GM12878 (cell line): ENCODE results near the gene PRUNE1. TPM values are rescaled to one million over a fixed set of nuclear protein-coding genes. Genes with fewer than 3 reads are reported as not detected.

Experiments used
- ATAC-seq: fragments of 200-7000 bp; cut with Tn5 transposase; 3 replicates; pipeline ENCODE4 v1.9.1; 2020; ENCODE audit warnings: mild to moderate bottlenecking, moderate library complexity
- BruUV-seq: library from RNA; stranded (reverse); fragments of 400-500 nt; replicated peaks from 2 replicates; lab custom pipeline; 2021; lab: Mats Ljungman, UMichigan
- CTCF ChIA-PET: fragments of 300-600 bp; sonication (Branson Sonifier 250); formaldehyde crosslinking; extraction: SDS; loops from one replicate; lab custom pipeline; 2021; ENCODE audit warnings: inconsistent platforms; lab: Yijun Ruan, JAX
- POLR2A ChIA-PET: fragments of 350-600 bp; formaldehyde crosslinking; extraction: SDS; loops from one replicate; lab custom pipeline; 2021; ENCODE audit warnings: inconsistent platforms; lab: Charles Lee
- RAD21 ChIA-PET: fragments of 300-600 bp; sonication (Branson Sonifier 250); formaldehyde crosslinking; loops from one replicate; lab custom pipeline; 2023; ENCODE audit warnings: antibody characterized with exemption; ENCODE audit not compliant: unreplicated experiment; lab: Charles Lee
- SMC1A ChIA-PET: fragments of 300-600 bp; sonication (Branson Sonifier 250); formaldehyde crosslinking; loops from one replicate; lab custom pipeline; 2023; ENCODE audit not compliant: unreplicated experiment, uncharacterized antibody; lab: Charles Lee
- DNase-seq: peaks from one replicate; pipeline ENCODE4 v3.0.0-alpha.2; 2011; ENCODE audit warnings: low read depth, low spot score
- FAIRE-seq: peaks from 3 replicates; lab custom pipeline; 2011; peaks lifted over from hg19 to GRCh38; lab: Jason Lieb, UNC
- H2AFZ ChIP-seq: 2 replicates; pipeline ENCODE4 v1.6.0; 2011; ENCODE audit warnings: low read depth, low read length, control low read depth; ENCODE audit not compliant: control insufficient read depth
- H3K27ac ChIP-seq: 2 replicates; pipeline ENCODE4 v1.5.1; 2011; ENCODE audit warnings: control low read depth; ENCODE audit not compliant: control insufficient read depth, insufficient read depth
- H3K27me3 ChIP-seq, 2 experiments: replicated peaks in 1 of 2; 2 replicates each; pipeline versions ENCODE4 v1.6.0 to v1.6.1; 2011; ENCODE audit warnings: low read length in 1 of 2; ENCODE audit not compliant: control insufficient read depth in 2 of 2, insufficient read depth in 2 of 2
- H3K36me3 ChIP-seq, 2 experiments: 2 replicates each; pipeline ENCODE4 v1.5.1; 2011; ENCODE audit warnings: low read length in 1 of 2; ENCODE audit not compliant: control insufficient read depth in 2 of 2, insufficient read depth in 2 of 2
- H3K4me1 ChIP-seq: 2 replicates; pipeline ENCODE4 v1.6.1; 2011; ENCODE audit warnings: mild to moderate bottlenecking, low read length, moderate library complexity, mixed read lengths; ENCODE audit not compliant: control insufficient read depth, insufficient read depth
- H3K4me2 ChIP-seq: 2 replicates; pipeline ENCODE4 v1.6.0; 2011; ENCODE audit warnings: control low read depth; ENCODE audit not compliant: control insufficient read depth, insufficient read depth
- H3K4me3 ChIP-seq: fragments of 200-600 bp; sonication (generic); 2 replicates; pipeline ENCODE4 v1.5.1; 2016
- H3K79me2 ChIP-seq: 2 replicates; pipeline ENCODE4 v1.6.0; 2011; ENCODE audit warnings: low read length; ENCODE audit not compliant: control insufficient read depth, insufficient read depth
- H3K9ac ChIP-seq: 2 replicates; pipeline ENCODE4 v1.8.0; 2011; ENCODE audit warnings: low read length, control low read depth, mixed read lengths; ENCODE audit not compliant: control insufficient read depth, insufficient read depth
- H3K9me3 ChIP-seq: replicated peaks from 3 replicates; pipeline ENCODE4 v1.5.1; 2011; ENCODE audit warnings: mild to moderate bottlenecking, low read length; ENCODE audit not compliant: control insufficient read depth, insufficient read depth
- H4K20me1 ChIP-seq: 2 replicates; pipeline ENCODE4 v1.6.0; 2011; ENCODE audit not compliant: control insufficient read depth, insufficient read depth
- ASH2L ChIP-seq: fragments of 300-600, 200-600 bp; sonication (generic); IDR thresholded peaks from 2 replicates; pipeline ENCODE4 v1.6.1; 2017; ENCODE audit warnings: low read depth, mild to moderate bottlenecking, borderline replicate concordance
- CBFB ChIP-seq: IDR thresholded peaks from 2 replicates; pipeline ENCODE4 v1.6.1; 2016; ENCODE audit warnings: antibody characterized with exemption, low read depth
- CHD4 ChIP-seq: fragments of 200-600 bp; sonication (generic); IDR thresholded peaks from 2 replicates; pipeline ENCODE4 v1.6.1; 2016; ENCODE audit warnings: mild to moderate bottlenecking
- CUX1 ChIP-seq: IDR thresholded peaks from 2 replicates; pipeline ENCODE4 v1.6.1; 2012; ENCODE audit warnings: improper control_type of control experiment, low read depth, low read length; ENCODE audit not compliant: insufficient replicate concordance
- GATAD2B ChIP-seq: fragments of 450-650 bp; conservative IDR thresholded peaks from 2 replicates; pipeline ENCODE4 v1.6.1; 2017; ENCODE audit warnings: low read depth, mild to moderate bottlenecking, moderate library complexity
- JUNB ChIP-seq: IDR thresholded peaks from 2 replicates; pipeline ENCODE4 v1.6.1; 2016; ENCODE audit warnings: antibody characterized with exemption, mild to moderate bottlenecking
- LARP7 ChIP-seq: fragments of 450-650 bp; IDR thresholded peaks from 2 replicates; pipeline ENCODE4 v1.6.1; 2017; ENCODE audit warnings: mild to moderate bottlenecking
- MEF2B ChIP-seq: fragments of 450-650 bp; IDR thresholded peaks from 2 replicates; pipeline ENCODE4 v1.6.1; 2018; ENCODE audit warnings: mild to moderate bottlenecking, moderate library complexity; ENCODE audit not compliant: partially characterized antibody, poor library complexity, severe bottlenecking
- NFXL1 ChIP-seq: fragments of 450-650 bp; IDR thresholded peaks from 2 replicates; pipeline ENCODE4 v1.6.1; 2017; ENCODE audit warnings: antibody characterized with exemption, mild to moderate bottlenecking, borderline replicate concordance
- PAX8 ChIP-seq: fragments of 450-650 bp; IDR thresholded peaks from 2 replicates; pipeline ENCODE4 v1.6.1; 2017; ENCODE audit warnings: mild to moderate bottlenecking, moderate library complexity
- PKNOX1 ChIP-seq: fragments of 450-650 bp; IDR thresholded peaks from 2 replicates; pipeline ENCODE4 v1.6.1; 2016; ENCODE audit warnings: mild to moderate bottlenecking
- SMAD5 ChIP-seq: IDR thresholded peaks from 2 replicates; pipeline ENCODE4 v1.6.1; 2016; ENCODE audit warnings: antibody characterized with exemption, low read depth
- SRF ChIP-seq, 2 experiments: IDR thresholded peaks; 2 replicates each; pipeline ENCODE4 v1.6.1; 2011; ENCODE audit warnings: low read depth in 2 of 2, low read length in 2 of 2, mild to moderate bottlenecking in 1 of 2, moderate library complexity in 1 of 2
- STAT1 ChIP-seq: fragments of 450-650 bp; conservative IDR thresholded peaks from 2 replicates; pipeline ENCODE4 v1.6.1; 2014; ENCODE audit warnings: antibody characterized with exemption, mild to moderate bottlenecking
- TCF12 ChIP-seq: IDR thresholded peaks from 2 replicates; pipeline ENCODE4 v1.6.1; 2011; ENCODE audit warnings: low read depth, mild to moderate bottlenecking, low read length
- TCF3 ChIP-seq: IDR thresholded peaks from 2 replicates; pipeline ENCODE4 v1.6.1; 2012; ENCODE audit warnings: low read depth, mild to moderate bottlenecking, low read length, borderline replicate concordance; ENCODE audit not compliant: insufficient read depth
- YY1 ChIP-seq: IDR thresholded peaks from 2 replicates; pipeline ENCODE4 v1.6.1; 2011; ENCODE audit warnings: low read depth, mild to moderate bottlenecking, low read length
- ZNF24 ChIP-seq: fragments of 450-650 bp; IDR thresholded peaks from 2 replicates; pipeline ENCODE4 v1.6.1; 2017; ENCODE audit warnings: antibody characterized with exemption, mild to moderate bottlenecking
- ZNF384 ChIP-seq: IDR thresholded peaks from 2 replicates; pipeline ENCODE4 v1.6.1; 2012; ENCODE audit warnings: low read depth, mild to moderate bottlenecking, low read length, improper control_type of control experiment, borderline replicate concordance
- whole genome bisulfite sequencing: methylation state at CpG from one replicate; pipeline ENCODE4 v1.1.6; 2016; ENCODE audit warnings: low lambda C conversion rate; ENCODE audit not compliant: insufficient replicate concordance, insufficient coverage; ENCODE audit errors: missing lambda C conversion rate; 5-methylcytosine and 5-hydroxymethylcytosine counted together
- in situ Hi-C: fragments of 300-500 bp; cut with MboI; formaldehyde crosslinking; loops from 9 replicates; pipeline ENCODE4 v1.14.3; 2018; ENCODE audit warnings: mixed read lengths
- intact Hi-C: fragments of 100-400 bp; cut with micrococcal nuclease; formaldehyde crosslinking; loops from one replicate; pipeline ENCODE4 v1.14.2; 2022; ENCODE audit not compliant: unreplicated experiment
- polyA plus RNA-seq, 11 experiments: library from polyadenylated mRNA; depleted of rRNA in 4 of 11; unstranded in 6 of 11; stranded (reverse) in 5 of 11; fragments of >200 nt; fragmentation: Nextera tagmentation in 4 of 11; fragmentation: Illumina TruSeq in 1 of 11; extraction: Ambion mirVana in 4 of 11; extraction: Trizol in 1 of 11; gene quantifications; 1 replicate in 1 of 11; 2 replicates in 10 of 11; pipeline versions ENCODE4 v1.2.1 to v1.2.3, GENCODE V29; 2011 to 2016; ENCODE audit warnings: inconsistent platforms in 2 of 11, missing spikeins in 2 of 11, low read depth in 1 of 11
- total RNA-seq, 4 experiments: library from RNA; depleted of rRNA in 3 of 4; stranded (reverse); fragments of >200 nt in 3 of 4; fragmentation: Illumina TruSeq in 1 of 4; extraction: Trizol in 1 of 4; gene quantifications; 2 replicates each; pipeline versions ENCODE4 v1.2.1 to v1.2.3, GENCODE V29; 2013 to 2021

Gene PRUNE1
- total and polyA plus RNA-seq, 10 of the 15 experiments (the other 5 are each of a cell fraction or from before 2014, with no cell fraction given) = 4.7 to 24.5 (median 12.4) TPM

- Histone ChIP-seq H3K4me2 (no peak overlapping the region), H3K79me2 (peaks cover 5% of the 10 kb centered on the region), H2AFZ (no peak overlapping the region), H3K36me3 (no peaks in the 10 kb centered on the region; a peak in 1 of 4 replicates), H3K4me3 (no peak overlapping the region), H3K9me3 (no peaks in the 10 kb centered on the region), H3K27ac (no peak overlapping the region), H3K4me1 (peaks cover 4% of the 10 kb centered on the region; the same call in 1 of the 2 replicates), H3K27me3 (no peaks in the 10 kb centered on the region), H3K9ac (no peak overlapping the region), H4K20me1 (no peaks in the 10 kb centered on the region)
- ChIA-PET RAD21 (no interaction called here), SMC1A (interaction anchor here (0.6 to 1.6 kb wide), 3 partner anchors 28 to 278 kb away, joined by 3 read pairs; no protein-coding TSS in a partner anchor), CTCF (interaction anchor here (0.8 to 16.2 kb wide), 6 partner anchors 21 to 441 kb away, joined by 3 to 252 read pairs (median 4); partner anchors contain the start of genes ANXA9 and CERS2), POLR2A (interaction anchor here (0.5 to 0.7 kb wide), 3 partner anchors 328 to 1052 kb away, joined by 3 to 4 read pairs (median 3); no protein-coding TSS in a partner anchor)
- intact Hi-C loops = no loop called here
- in situ Hi-C loops = no loop called here
- BruUV-seq = no TSS peak
- 76% methylated on average over 4 of the region's 4 CpGs for WGBS
- no peak for DNase-seq
- no peak for FAIRE-seq
- TF ChIP-seq YY1 (no peak), ASH2L (no peak), SRF (IDR thresholded peaks at IDR 0.05; ENCODE audit: low read depth in 2 of 2, low read length in 2 of 2) (no peak), GATAD2B (no peak), TCF3 (no peak), PKNOX1 (no peak), ZNF384 (no peak), CBFB (no peak), TCF12 (no peak), PAX8 (no peak), CHD4 (no peak), LARP7 (no peak), STAT1 (no peak), ZNF24 (no peak), NFXL1 (no peak), MEF2B (no peak), CUX1 (no peak), SMAD5 (no peak), JUNB (no peak)
- ATAC-seq = no peak
Measured at GRCh38 chr1:151001602-151002001, 6.6 kb upstream of the PRUNE1 start.
